SK-N-SH treated with all-trans-retinoic acid at 6 μM for 48 hours (cell line): ENCODE results near the gene H2BK1.

Experiments used
- ATAC-seq: fragments of 200-7000 bp; cut with Tn5 transposase; 3 replicates; pipeline ENCODE4 v1.9.1; 2020; ENCODE audit warnings: mild to moderate bottlenecking, moderate library complexity
- ARNTL ChIP-seq: fragments of 450-650 bp; formaldehyde crosslinking; IDR thresholded peaks from 2 replicates; pipeline ENCODE4 v1.5.0; 2020; ENCODE audit warnings: low read depth, mild to moderate bottlenecking, moderate library complexity, borderline replicate concordance
- BACH2 ChIP-seq: fragments of 250-450 bp; sonication (Bioruptor Pico); IDR thresholded peaks from 2 replicates; pipeline ENCODE4 v1.9.0; 2021; ENCODE audit warnings: mild to moderate bottlenecking, borderline replicate concordance
- CSDC2 ChIP-seq: fragments of 250-450 bp; sonication (Bioruptor Pico); IDR thresholded peaks from 2 replicates; pipeline ENCODE4 v1.5.0; 2020; ENCODE audit warnings: mild to moderate bottlenecking, moderate library complexity
- ESRRG ChIP-seq: fragments of 250-450 bp; sonication (Bioruptor Pico); IDR thresholded peaks from 2 replicates; pipeline ENCODE4 v1.6.1; 2021; ENCODE audit warnings: mild to moderate bottlenecking
- GLIS3 ChIP-seq: fragments of 250-450 bp; sonication (Bioruptor Pico); IDR thresholded peaks from 2 replicates; pipeline ENCODE4 v1.5.0; 2020; ENCODE audit warnings: mild to moderate bottlenecking, moderate library complexity
- ISL1 ChIP-seq: fragments of 250-450 bp; sonication (Bioruptor Pico); IDR thresholded peaks from 2 replicates; pipeline ENCODE4 v2.1.2; 2022; ENCODE audit warnings: mild to moderate bottlenecking, moderate library complexity
- OSR1 ChIP-seq: fragments of 250-450 bp; sonication (Bioruptor Pico); IDR thresholded peaks from 2 replicates; pipeline ENCODE4 v1.8.0; 2022; ENCODE audit warnings: moderate library complexity, mild to moderate bottlenecking, inconsistent platforms
- PPARA ChIP-seq: fragments of 250-450 bp; sonication (Bioruptor Pico); IDR thresholded peaks from 2 replicates; pipeline ENCODE4 v1.5.0; 2020; ENCODE audit warnings: mild to moderate bottlenecking, borderline replicate concordance
- RARB ChIP-seq: fragments of 250-450 bp; sonication (Bioruptor Pico); IDR thresholded peaks from 2 replicates; pipeline ENCODE4 v1.8.0; 2021; ENCODE audit warnings: mild to moderate bottlenecking, moderate library complexity
- TOX ChIP-seq: fragments of 250-450 bp; sonication (Bioruptor Pico); IDR thresholded peaks from 2 replicates; pipeline ENCODE4 v1.8.0; 2021; ENCODE audit warnings: mild to moderate bottlenecking, moderate library complexity, borderline replicate concordance
- ZC3H10 ChIP-seq: fragments of 250-450 bp; sonication (Bioruptor Pico); IDR thresholded peaks from 2 replicates; pipeline ENCODE4 v1.5.1; 2021; ENCODE audit warnings: mild to moderate bottlenecking, moderate library complexity
- ZFP3 ChIP-seq: fragments of 250-450 bp; sonication (Bioruptor Pico); IDR thresholded peaks from 2 replicates; pipeline ENCODE4 v1.5.0; 2020; ENCODE audit warnings: mild to moderate bottlenecking, moderate library complexity
- ZFP30 ChIP-seq: fragments of 450-650 bp; formaldehyde crosslinking; IDR thresholded peaks from 2 replicates; pipeline ENCODE4 v1.5.0; 2022; ENCODE audit warnings: mild to moderate bottlenecking, moderate library complexity
- ZNF8 ChIP-seq: fragments of 450-650 bp; formaldehyde crosslinking; IDR thresholded peaks from 2 replicates; pipeline ENCODE4 v1.5.0; 2020; ENCODE audit warnings: mild to moderate bottlenecking, moderate library complexity
- TF ChIP-seq, protein P1 (sequence below): fragments of 250-450 bp; sonication (Bioruptor Pico); IDR thresholded peaks from 2 replicates; pipeline ENCODE4 v1.5.1; 2021; ENCODE audit warnings: mild to moderate bottlenecking, moderate library complexity
- TF ChIP-seq, protein P2 (sequence below): fragments of 250-450 bp; sonication (Bioruptor Pico); IDR thresholded peaks from 2 replicates; pipeline ENCODE4 v1.8.0; 2020; ENCODE audit warnings: mild to moderate bottlenecking, moderate library complexity, borderline replicate concordance
- TF ChIP-seq, protein P3 (sequence below): fragments of 250-450 bp; sonication (Bioruptor Pico); IDR thresholded peaks from 2 replicates; pipeline ENCODE4 v1.5.0; 2020; ENCODE audit warnings: mild to moderate bottlenecking, moderate library complexity
- TF ChIP-seq, protein P4 (sequence below): fragments of 250-450 bp; sonication (Bioruptor Pico); IDR thresholded peaks from 2 replicates; pipeline ENCODE4 v1.8.0; 2021; ENCODE audit warnings: low read depth, mild to moderate bottlenecking, moderate library complexity, borderline replicate concordance

The H2BK1 gene

DNA sequence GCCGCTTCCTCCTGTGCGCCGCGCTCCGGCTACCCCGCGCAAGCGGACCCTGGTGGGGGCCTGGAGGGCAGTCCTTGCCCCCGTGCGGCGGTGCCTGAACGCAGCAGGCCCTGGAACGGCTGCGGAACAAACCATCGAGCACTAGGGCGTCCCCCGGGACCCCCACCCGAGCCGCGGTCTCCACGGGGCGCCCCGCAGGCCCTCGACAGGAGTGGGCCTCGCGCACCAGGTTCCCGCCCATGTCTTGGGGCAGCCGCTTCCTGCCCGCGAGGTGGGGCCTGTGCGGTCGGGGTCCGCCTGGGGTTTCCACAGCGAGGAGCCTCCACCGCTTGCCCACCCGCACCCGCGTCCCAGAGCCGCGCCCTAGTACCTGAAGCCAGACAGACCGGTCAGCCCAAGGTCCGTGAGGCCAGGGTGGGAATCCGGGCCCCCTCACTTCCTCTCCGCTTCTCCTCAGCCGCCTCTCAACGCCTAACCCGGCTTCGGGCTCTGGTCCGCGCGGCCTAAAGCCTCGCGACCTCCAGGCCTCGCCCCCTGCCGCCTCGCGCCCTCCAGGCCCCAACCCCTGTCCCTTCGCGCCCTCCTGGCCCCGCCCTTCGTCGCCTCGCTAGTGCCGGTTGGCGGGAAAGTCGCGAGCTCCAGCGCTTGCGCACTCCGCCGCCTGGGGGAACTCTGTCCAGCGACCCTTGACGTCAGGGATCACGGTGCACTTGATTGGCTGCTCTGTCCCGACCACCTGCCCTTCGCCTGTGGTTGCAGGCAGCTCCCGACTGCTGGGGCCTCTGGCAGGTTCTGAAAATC lies 35.8 kb downstream of the H2BK1 start:
- no peak for TF ChIP-seq PPARA
- no peak for TF ChIP-seq ZNF8 (CRISPR knock-in tag)
- TF ChIP-seq ZC3H10 (CRISPR knock-in tag) = no peak
- no peak for TF ChIP-seq OSR1 (CRISPR knock-in tag)
- TF ChIP-seq, protein P1, sequence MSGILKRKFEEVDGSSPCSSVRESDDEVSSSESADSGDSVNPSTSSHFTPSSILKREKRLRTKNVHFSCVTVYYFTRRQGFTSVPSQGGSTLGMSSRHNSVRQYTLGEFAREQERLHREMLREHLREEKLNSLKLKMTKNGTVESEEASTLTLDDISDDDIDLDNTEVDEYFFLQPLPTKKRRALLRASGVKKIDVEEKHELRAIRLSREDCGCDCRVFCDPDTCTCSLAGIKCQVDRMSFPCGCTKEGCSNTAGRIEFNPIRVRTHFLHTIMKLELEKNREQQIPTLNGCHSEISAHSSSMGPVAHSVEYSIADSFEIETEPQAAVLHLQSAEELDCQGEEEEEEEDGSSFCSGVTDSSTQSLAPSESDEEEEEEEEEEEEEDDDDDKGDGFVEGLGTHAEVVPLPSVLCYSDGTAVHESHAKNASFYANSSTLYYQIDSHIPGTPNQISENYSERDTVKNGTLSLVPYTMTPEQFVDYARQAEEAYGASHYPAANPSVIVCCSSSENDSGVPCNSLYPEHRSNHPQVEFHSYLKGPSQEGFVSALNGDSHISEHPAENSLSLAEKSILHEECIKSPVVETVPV (CRISPR knock-in tag) = no peak
- TF ChIP-seq, protein P2, sequence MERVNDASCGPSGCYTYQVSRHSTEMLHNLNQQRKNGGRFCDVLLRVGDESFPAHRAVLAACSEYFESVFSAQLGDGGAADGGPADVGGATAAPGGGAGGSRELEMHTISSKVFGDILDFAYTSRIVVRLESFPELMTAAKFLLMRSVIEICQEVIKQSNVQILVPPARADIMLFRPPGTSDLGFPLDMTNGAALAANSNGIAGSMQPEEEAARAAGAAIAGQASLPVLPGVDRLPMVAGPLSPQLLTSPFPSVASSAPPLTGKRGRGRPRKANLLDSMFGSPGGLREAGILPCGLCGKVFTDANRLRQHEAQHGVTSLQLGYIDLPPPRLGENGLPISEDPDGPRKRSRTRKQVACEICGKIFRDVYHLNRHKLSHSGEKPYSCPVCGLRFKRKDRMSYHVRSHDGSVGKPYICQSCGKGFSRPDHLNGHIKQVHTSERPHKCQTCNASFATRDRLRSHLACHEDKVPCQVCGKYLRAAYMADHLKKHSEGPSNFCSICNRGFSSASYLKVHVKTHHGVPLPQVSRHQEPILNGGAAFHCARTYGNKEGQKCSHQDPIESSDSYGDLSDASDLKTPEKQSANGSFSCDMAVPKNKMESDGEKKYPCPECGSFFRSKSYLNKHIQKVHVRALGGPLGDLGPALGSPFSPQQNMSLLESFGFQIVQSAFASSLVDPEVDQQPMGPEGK (CRISPR knock-in tag) = no peak
- no peak for TF ChIP-seq ESRRG (CRISPR knock-in tag)
- no peak for TF ChIP-seq ZFP30
- no peak for ATAC-seq

DNA sequence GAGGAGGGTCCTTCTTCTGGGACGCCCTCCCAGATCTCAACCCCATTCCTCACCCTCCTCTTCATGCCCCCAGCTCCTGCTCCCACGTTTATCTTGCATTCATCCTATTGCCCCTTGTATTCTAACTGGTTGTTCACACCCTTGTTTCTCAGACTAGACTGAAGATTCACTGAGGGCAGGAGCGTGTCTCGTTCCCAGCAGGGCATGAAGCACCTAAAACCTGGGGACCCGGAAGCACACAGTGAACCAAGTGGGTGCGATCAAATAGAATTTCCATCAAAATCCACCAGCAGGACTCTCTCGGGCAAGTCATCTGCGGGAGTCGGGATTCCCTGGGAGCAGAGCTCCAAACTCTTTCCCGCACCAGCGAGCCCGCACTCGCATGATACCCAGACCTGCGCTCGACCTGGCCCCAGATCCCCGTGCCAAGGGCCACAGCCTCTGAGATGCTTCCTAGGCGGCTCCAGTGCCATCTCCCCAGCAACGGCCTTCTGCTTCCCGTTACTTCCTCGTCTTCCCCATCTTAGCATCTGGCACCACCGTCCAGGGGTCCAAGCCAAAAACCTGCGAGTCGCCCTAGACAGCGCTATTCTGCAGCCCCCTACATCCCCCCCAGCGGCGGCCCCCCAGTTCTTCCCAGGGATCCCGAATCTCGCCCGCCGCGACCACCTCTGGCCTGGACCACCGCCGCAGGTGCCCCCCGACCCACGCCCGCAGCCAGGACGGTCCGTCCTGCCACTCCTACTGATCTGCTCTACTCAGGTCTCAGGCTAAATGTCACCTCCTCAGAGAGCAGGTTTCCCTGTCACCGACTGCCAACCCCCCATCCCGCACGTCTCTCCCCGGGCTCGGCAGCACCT lies 36.7 kb downstream of the H2BK1 start:
- ATAC-seq = no peak
- TF ChIP-seq PPARA = no peak
- no peak for TF ChIP-seq ZFP30
- TF ChIP-seq, protein P3, sequence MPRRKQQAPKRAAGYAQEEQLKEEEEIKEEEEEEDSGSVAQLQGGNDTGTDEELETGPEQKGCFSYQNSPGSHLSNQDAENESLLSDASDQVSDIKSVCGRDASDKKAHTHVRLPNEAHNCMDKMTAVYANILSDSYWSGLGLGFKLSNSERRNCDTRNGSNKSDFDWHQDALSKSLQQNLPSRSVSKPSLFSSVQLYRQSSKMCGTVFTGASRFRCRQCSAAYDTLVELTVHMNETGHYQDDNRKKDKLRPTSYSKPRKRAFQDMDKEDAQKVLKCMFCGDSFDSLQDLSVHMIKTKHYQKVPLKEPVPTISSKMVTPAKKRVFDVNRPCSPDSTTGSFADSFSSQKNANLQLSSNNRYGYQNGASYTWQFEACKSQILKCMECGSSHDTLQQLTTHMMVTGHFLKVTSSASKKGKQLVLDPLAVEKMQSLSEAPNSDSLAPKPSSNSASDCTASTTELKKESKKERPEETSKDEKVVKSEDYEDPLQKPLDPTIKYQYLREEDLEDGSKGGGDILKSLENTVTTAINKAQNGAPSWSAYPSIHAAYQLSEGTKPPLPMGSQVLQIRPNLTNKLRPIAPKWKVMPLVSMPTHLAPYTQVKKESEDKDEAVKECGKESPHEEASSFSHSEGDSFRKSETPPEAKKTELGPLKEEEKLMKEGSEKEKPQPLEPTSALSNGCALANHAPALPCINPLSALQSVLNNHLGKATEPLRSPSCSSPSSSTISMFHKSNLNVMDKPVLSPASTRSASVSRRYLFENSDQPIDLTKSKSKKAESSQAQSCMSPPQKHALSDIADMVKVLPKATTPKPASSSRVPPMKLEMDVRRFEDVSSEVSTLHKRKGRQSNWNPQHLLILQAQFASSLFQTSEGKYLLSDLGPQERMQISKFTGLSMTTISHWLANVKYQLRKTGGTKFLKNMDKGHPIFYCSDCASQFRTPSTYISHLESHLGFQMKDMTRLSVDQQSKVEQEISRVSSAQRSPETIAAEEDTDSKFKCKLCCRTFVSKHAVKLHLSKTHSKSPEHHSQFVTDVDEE (CRISPR knock-in tag) = no peak
- TF ChIP-seq BACH2 (CRISPR knock-in tag) = no peak
- no peak for TF ChIP-seq TOX (CRISPR knock-in tag)
- no peak for TF ChIP-seq CSDC2 (CRISPR knock-in tag)
- no peak for TF ChIP-seq ARNTL (CRISPR knock-in tag)
- TF ChIP-seq, protein P4, sequence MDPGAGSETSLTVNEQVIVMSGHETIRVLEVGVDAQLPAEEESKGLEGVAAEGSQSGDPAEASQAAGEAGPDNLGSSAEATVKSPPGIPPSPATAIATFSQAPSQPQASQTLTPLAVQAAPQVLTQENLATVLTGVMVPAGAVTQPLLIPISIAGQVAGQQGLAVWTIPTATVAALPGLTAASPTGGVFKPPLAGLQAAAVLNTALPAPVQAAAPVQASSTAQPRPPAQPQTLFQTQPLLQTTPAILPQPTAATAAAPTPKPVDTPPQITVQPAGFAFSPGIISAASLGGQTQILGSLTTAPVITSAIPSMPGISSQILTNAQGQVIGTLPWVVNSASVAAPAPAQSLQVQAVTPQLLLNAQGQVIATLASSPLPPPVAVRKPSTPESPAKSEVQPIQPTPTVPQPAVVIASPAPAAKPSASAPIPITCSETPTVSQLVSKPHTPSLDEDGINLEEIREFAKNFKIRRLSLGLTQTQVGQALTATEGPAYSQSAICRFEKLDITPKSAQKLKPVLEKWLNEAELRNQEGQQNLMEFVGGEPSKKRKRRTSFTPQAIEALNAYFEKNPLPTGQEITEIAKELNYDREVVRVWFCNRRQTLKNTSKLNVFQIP (CRISPR knock-in tag) = no peak
- no peak for TF ChIP-seq GLIS3 (CRISPR knock-in tag)
- TF ChIP-seq, protein P1 (CRISPR knock-in tag) = no peak

DNA sequence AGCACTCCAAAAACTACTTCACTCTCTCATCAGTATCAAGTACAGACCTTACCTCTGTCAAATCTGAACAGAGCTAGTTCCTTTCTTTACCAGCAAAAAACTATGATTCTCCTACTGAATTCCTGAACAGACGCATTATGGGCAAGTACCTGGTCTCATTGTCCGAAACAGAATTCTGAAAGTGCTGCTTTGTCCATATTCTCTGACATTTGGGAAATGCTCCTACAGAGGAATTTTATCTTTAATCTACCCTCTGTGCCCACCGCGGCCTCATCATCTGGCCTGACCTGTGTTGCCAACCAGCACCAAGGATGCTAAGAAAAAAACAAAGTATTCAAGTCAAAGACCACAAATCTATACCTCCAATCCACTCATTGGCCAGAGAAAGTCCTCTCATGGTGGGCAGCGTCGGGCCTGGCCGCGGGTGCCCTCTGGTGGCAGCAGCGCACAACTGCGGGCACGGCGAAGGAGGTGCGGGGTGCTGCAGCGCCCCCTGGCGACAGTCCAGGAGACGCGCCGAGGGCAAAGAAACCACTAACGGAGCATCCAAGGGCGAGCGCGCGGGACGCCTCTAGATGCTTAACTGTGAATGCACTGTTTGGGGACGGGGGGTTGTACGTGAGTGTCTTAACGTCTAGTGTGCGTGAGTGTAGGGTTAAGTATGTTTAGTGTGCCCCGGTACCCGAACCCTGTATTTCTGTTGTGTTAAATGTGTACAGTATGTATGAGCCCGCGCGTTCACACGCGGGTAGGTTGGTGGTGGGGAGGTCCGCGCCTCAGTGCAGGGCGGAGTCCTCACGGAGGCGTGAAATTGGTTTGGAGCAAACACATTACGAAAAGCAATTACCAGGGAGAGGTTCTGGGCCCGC lies 37.8 kb downstream of the H2BK1 start:
- TF ChIP-seq ZFP30 = no peak
- no peak for TF ChIP-seq PPARA
- no peak for TF ChIP-seq ZFP3 (CRISPR knock-in tag)
- no peak for TF ChIP-seq ISL1 (CRISPR knock-in tag)
- TF ChIP-seq RARB = no peak
- no peak for TF ChIP-seq ESRRG (CRISPR knock-in tag)
- TF ChIP-seq ARNTL (CRISPR knock-in tag) = no peak
- peak; percentile 87 for ATAC-seq
